Nasal cavity respiratory epithelium epithelial cell of viscerocranial mucosa (primary cell): ENCODE results near the gene BTN2A1. TPM values are rescaled to one million over a fixed set of nuclear protein-coding genes. Genes with fewer than 3 reads are reported as not detected.

Source experiments
- total RNA-seq: library from RNA; depleted of rRNA; stranded (reverse); fragments of >200 nt; gene quantifications from 2 replicates; pipeline ENCODE4 v1.2.3, GENCODE V29; 2014

BTN2A1 gene
- 6.2 and 9.7 TPM in 2 replicates for total RNA-seq

DNA sequence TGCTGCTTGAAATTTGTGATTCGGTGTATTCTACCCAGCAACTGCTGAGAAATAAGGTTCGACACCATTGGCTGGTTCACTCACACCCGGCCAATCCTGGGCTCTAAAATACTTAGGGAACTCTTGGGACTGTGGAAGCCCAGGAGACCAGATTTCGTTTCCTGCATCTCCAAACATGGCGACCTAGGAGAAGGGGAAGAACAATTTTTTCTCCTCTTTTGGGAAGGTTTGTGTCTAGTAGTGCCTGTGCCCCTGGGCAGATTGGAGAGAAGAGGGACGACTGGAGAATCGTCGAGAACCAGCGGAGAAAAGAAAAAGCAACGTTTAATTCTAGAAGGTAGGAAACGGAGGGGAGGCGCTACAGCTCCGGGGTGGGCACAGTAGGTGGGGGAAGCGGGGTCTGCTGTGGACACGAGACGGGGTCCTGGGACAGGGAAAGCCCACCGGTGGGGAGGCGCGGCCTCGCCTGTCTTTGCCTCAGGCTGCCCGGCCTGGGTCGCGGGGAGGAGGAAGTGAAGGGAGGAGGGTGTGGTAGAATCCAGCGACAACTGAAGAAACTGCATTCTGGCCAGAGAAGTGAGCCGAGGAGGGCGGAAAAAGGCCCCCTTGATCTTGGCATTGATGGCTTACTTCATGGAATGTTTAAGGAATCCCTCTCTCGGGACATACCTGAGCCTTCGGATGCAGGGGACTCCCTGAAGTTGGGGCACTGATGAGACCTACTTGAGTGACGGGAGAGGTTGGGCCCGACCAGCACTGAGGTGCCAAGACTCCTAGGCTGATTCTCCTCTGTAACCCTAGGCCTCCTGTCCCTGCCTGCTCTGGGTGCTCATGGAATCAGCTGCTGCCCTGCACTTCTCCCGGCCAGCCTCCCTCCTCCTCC is at the start of gene BTN2A1:
BTN2A1 (plus strand) TSS at position 150 of the 883 bp plus-strand sequence; CDS start at position 832, 682 bp downstream.

DNA sequence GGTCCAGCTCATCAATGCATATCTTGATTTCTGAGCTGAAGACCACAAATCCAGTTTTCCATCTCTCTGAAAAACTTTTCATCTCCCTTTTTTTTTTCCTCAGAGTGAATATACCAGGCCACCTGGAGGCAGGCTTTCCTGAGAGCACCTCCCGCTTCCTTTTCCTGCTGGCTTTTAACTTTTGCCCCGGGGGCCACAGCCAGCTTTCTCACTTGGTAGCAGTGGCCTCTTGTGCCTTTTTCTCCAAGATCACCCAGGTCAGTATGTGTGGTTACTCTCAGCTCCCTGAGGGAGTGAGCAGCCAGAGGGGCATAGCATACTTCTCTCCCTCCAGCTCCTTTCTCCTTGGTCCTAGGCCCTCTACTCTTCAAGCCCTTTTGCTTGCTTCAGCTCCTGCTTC is 42.3 kb downstream of the BTN2A1 start, which contains the start of gene BTN1A1:
BTN1A1 (plus strand) TSS at position 202 of the 400 bp plus-strand sequence. CDS start 984 bp downstream, outside the sequence.

Other genes with a start within 250 kb of the BTN2A1 start
- gene BTN3A2, start 92.8 kb upstream of the BTN2A1 start, total RNA-seq, result 1.7 and 12.8 TPM in 2 replicates
- 3.4 and 3.6 TPM in 2 replicates for gene BTN2A2, start 74.8 kb upstream of the BTN2A1 start, total RNA-seq
- gene BTN3A1, start 55.7 kb upstream of the BTN2A1 start, total RNA-seq, result 4.1 and 16.4 TPM in 2 replicates
- gene BTN3A3, start 17.5 kb upstream of the BTN2A1 start, total RNA-seq, result 0.68 and 9.0 TPM in 2 replicates
- not detected in 2 replicates for gene BTN1A1, start 42.3 kb downstream of the BTN2A1 start, total RNA-seq
- gene HMGN4, start 80.4 kb downstream of the BTN2A1 start, total RNA-seq, result 91.2 and 105 TPM in 2 replicates
- 12.4 and 15.4 TPM in 2 replicates for gene ABT1, start 139.0 kb downstream of the BTN2A1 start, total RNA-seq
- 12.0 and 24.4 TPM in 2 replicates for gene ZNF322, start 201.8 kb downstream of the BTN2A1 start, total RNA-seq